ENCODE data around the gene ZNF839.

DNA sequence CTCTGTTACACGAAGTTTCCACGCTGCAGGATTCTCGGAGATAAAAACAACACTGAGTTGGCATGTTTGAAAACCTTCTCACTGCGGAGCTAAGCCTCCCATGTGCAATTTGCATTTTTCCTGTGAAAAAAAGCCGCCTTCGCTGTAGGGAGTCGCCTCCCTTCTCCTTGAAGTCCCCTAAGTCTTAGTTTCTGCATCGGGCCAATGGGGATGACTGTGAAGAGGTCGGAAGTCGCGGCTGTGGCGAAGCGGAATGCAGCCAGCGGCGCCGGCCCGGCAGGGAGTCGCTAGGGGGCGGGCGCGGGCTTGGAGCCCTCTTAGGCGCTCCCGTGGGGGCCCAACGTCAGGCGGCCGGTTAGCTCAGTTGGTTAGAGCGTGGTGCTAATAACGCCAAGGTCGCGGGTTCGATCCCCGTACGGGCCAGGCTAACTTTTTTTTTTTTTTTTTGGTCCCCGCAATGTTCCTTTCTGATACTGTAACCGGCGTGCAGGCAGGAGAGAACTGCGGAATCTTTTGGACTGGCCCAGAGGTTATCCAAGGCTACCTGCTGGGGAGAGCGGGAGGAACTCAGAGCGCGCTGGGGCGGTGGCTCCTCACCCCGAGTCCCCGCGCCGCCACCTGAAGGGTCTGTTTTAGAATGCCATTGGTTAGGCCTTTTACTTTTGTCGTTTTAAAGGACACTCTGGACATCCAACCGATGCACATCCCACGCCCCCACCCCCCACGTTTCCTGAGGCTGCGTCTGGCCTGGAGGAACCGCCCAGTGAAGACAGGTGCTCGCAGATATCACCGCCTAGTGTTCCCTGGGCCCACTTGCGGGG, 2.6 kb upstream of the ZNF839 start:
- TF ChIP-seq, protein P1, sequence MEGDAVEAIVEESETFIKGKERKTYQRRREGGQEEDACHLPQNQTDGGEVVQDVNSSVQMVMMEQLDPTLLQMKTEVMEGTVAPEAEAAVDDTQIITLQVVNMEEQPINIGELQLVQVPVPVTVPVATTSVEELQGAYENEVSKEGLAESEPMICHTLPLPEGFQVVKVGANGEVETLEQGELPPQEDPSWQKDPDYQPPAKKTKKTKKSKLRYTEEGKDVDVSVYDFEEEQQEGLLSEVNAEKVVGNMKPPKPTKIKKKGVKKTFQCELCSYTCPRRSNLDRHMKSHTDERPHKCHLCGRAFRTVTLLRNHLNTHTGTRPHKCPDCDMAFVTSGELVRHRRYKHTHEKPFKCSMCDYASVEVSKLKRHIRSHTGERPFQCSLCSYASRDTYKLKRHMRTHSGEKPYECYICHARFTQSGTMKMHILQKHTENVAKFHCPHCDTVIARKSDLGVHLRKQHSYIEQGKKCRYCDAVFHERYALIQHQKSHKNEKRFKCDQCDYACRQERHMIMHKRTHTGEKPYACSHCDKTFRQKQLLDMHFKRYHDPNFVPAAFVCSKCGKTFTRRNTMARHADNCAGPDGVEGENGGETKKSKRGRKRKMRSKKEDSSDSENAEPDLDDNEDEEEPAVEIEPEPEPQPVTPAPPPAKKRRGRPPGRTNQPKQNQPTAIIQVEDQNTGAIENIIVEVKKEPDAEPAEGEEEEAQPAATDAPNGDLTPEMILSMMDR (IDR thresholded peaks at IDR 0.05) = peak; percentile 73 to 89 (median 80)
- TF ChIP-seq EP300 (IDR thresholded peaks at IDR 0.05) = no peak
- TF ChIP-seq POLR2A (IDR thresholded peaks at IDR 0.05; ENCODE audit: low read depth) = no peak
